Stimulated activated CD4-positive, alpha-beta T cell treated with anti-CD3 and anti-CD28 coated beads, TNF-alpha, amount 100 ng/mL, for 1 hour (primary cell): ENCODE data around the gene C3AR1.
"Not testable (repeated sequence)": the region's sequence is repeated elsewhere in the genome, so short reads cannot be mapped to it uniquely, and the experiment has no call there.

Experiments used
- DNase-seq, 3 donors: peaks; one replicate each; pipeline ENCODE4 v3.0.0-alpha.2; 2020; ENCODE audit warnings: low read depth in 3 of 3, low spot score in 1 of 3

The C3AR1 gene

DNA sequence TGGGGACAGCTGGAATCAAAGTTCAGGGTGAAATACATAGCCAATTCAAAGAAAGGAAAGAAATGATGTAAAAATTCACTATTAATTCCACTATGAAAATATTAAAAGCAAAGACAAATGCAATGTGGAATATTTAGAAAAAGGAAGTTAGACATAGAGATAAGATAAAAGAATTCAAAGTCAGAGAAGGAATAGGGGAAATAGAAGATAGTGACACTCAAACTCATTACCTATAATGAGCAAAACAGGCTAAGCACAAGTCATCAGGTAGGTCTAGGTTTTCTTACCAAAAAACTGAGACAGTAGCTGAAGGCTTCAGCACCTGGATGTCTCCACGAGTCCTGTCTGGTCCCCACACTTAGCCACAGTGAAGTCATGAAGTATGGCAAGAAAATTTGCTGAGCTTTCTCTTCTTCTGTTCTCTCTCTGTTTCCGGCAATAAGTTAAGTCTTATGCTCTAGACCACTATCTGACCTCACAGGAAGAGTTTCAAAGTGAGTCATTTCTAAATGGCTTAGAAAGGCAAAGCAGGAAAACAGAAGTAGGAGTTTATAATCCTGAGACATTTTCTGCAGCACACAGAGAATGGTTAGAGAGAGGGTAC, at the start of gene C3AR1:
C3AR1 (minus strand) TSS at position 369 of the 604 bp plus-strand sequence. CDS start 6,174 bp downstream, outside the sequence.
- no peak for DNase-seq

DNA sequence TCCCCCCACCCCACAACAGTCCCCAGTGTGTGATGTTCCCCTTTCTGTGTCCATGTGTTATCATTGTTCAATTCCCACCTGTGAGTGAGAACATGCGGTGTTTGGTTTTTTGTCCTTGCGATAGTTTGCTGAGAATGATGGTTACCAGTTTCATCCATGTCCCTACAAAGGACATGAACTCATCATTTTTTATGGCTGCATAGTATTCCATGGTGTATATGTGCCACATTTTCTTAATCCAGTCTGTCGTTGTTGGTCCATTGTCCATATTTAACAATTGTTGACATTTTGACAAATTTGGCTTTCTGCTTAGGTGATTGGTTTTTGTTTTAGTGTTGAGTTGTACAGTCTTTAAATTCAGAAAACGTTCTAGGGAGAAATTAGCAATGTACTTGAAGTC, 47.0 kb upstream of the C3AR1 start:
- not testable (repeated sequence) for DNase-seq

DNA sequence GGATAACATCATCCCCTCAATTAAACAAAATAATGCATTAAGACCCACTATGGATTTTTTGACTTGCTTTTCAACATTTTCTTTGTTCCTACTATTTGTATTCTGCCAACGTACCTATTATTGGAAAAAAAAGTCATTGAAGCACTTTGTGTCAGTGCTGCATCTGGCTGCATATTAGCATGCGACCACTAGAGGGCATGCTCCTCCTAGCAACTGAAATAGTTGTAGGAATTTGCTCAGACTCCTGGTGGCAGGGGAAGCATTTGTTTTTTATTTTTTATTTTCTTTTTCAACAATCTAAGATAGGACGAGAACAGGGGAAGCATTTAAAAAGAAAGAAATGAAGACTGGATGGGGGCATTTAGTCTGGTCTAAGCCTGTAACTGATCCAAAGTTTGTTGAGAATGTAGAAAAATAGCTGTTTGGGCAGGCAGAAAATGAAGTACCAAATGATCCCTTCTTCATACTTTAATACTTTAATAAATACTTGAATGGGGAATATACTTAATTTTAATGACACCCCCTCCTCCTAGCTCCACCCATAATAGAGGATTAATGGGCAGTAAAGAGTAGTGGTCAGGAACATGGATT, 42.7 kb upstream of the C3AR1 start:
- DNase-seq, result peak; percentile 43 to 58 (median 56)

DNA sequence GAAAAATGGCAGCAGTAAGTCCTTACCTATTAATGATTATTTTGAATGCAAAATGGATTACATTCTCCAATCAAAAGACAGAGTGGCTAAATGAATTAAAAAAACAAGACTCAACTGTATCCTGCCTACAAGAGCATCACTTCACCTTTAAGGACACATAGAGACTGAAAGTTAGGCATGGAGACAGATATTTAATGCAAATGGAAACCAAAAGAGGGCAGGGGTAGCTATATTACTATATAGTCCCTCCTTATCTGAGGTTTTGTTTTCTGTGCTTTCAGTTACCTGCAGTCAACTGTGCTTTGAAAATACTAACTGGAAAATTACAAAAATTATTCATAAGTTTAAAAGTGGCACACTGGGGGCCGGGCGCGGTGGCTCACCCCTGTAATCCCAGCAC, 33.1 kb upstream of the C3AR1 start:
- no peak for DNase-seq

DNA sequence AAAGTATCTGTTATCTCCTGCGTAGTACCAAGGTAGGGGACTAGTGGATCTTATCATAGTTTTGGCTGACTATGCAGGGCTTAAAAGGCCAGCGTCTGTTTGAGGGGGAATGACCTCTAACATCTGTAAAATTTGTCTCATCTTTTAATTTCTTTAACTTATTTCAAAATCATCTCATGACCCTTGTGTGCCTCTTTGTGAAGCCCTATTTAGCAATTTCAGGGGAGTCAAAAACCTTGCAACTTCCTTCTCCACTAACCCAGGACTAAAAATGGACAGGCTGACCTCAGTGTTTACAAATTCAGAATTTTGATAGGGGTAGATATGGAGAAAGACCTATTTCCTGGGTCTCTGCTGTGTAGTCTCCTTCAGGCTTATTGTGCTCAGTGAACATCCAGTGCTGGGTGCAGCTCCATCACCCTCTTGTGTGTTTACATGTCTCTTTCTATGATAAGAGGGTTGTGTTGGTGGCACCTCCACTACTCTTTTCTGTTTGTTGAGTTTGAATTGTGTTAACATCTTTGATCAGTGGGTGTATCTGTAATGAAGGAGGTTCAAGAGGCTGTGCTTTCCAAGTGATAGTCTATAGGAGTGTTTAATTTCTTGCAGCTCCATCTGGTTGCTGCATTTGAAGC, 30.2 kb upstream of the C3AR1 start:
- DNase-seq, result no peak

DNA sequence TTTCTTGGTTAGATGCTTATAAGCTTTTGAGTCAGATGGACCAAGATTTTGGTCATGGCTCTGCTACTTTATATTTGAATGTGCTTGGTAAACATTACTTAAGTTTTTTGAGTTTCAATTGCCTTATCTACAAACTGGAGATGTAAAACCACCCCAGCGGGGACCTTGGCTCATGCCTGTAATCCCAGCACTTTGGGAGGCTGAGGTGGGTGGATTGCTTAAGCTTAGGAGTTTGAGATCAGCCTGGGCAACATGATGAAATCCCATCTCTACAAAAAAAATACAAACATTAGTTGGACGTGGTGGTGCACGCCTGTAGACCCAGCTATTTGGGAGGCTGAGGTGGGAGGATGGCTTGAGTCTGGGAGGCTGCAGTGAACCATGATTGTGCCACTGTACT, 27.1 kb upstream of the C3AR1 start:
- no peak for DNase-seq

DNA sequence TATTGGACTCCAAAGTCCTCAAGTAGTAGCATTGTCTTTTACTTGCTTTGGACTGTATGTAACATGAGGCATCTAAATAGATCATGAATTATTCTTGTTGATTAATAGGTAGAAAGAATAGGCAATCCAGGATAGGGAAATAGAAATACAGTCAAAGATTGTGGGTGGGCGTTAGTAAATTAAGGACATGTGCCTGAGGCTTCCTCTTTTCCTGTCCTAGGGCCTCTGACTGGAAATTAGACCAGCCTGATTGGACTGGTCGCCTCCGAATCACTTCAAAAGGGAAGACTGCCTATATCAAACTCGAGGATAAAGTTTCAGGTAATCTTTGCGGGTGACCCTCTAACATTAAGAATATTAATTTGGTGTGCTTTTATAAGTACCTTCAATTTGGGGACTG, 23.6 kb upstream of the C3AR1 start:
- no peak for DNase-seq

DNA sequence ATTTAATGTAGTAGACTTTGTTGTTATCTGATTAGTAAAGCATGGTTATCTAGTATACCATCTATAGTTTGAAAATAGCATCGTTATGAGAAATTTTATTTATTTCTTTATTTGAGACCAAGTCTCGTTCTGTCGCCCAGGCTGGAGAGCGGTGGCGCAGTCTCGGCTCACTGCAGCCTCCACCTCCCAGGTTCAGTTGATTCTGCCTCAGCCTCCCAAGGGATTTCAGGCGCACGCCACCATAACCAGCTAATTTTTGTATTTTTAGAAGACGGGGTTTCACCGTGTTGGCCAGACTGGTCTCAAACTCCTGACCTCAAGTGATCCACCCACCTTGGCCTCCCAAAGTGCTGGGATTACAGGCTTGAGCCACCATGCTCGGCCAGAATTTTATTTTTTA, 23.1 kb upstream of the C3AR1 start:
- not testable (repeated sequence) for DNase-seq

DNA sequence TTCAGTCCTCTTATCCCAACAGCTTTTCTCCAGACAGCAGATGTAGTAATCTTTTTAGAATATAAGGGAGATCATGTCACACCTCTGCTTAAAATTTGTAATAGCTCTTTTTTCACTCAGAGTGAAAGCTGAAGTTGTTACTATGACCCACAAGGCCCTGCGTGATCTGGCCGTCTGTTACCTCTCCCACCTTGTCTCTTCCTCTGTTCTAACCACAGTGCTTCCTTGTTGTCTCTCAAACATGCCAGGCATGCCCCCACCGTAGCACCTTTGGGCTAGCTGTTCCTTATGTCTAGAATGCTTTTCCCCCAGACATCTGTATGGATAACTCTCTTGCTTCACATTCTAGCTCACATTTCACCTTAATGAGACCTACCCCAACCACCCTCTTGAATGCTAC, 22.4 kb upstream of the C3AR1 start:
- no peak for DNase-seq

DNA sequence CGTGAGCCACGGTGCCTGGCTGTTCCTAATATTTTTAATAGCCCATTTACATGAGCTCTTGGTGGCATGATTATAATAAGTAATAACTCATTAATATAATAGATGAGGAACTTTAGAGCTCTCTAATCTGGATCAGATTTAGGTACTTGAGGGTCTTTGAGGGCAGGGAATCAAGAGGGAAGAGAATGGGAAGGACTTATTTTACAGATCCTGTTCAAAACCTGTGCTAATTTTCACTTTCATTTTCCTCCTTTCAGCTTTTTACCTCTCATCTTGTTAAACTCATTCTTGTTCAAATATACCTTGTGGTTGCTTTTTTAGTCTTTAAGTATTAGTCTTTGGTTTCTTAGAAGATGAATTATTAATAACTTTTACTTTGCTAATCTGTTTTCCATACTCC, 21.5 kb upstream of the C3AR1 start:
- DNase-seq, result no peak

DNA sequence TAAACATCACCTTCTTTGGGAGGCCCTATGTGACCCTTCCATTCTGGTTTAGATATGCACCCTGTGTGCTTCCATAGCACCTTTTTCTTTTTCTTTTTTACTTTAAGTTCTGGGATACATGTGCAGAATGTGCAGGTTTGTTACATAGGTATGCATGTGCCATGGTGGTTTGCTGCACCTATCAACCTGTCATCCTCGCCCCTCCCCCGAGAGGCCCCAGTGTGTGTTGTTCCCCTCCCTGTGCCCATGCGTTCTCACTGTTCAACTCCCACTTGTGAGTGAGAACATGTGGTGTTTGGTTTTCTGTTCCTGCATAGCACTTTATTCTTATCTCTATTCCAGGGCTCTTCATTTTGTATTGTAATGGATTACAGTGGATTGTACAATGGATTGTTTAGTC, 18.2 kb upstream of the C3AR1 start:
- not testable (repeated sequence) for DNase-seq

DNA sequence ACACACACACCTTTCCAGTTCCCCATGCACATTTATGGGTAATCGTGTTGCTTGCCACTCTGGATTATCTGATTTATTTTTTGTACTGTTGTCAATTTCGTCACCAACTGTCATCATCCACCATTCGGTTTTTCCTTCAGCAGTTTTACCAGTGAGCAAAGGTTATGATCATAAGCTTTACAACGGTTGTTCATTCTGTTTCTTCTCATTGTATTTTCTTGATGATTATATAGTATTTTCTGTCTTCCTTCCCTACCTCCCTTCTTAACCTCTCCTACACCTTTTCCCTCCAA, 16.6 kb upstream of the C3AR1 start:
- no peak for DNase-seq

DNA sequence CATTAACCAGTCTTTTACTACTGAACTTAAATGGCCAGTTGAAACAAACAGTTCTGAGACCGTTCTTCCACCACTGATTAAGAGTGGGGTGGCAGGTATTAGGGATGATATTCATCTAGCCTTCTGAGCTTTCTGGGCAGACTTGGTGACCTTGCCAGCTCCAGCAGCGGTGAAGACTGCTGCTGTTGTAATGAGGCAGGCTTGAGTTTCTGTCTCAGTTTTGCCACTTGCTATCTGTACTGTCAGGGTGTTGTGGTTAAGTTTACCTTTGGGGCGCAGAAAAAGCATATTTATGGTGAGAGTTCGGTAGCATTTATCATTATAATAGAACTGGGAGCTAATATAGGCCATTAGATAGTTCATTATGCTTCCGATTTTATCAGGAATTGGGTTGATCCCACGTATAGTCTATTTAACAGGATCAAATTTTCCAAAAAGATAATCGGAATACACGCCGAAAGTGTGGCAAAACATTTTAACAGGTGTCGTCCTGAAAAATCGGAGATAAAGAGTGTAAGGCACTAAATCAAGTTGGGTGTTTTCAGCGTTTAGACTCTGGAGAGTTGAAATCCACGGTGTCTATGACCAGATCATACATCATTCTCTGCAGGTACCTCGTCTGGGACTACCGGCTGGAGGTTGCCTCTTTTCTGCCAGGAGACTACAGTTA, 15.2 kb upstream of the C3AR1 start:
- no peak for DNase-seq

DNA sequence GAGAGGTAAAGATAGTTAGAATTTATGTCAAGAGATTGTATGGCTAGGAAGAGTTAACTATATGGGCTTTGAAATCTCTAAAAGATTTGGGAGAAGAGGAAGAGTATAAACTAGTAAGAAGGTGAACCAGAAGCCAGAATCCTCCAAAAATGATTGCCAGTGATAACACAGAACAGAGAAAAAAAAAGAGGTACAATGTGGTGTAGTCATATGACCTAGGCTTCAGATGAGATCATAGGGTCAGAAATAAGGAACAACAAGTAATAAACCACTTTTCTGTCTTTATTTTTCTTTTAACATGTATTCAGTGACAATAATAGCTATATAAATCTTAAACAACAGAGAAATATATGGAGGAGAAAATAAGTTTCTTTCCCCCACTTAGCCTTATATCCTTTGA, 14.0 kb upstream of the C3AR1 start:
- DNase-seq, result no peak

DNA sequence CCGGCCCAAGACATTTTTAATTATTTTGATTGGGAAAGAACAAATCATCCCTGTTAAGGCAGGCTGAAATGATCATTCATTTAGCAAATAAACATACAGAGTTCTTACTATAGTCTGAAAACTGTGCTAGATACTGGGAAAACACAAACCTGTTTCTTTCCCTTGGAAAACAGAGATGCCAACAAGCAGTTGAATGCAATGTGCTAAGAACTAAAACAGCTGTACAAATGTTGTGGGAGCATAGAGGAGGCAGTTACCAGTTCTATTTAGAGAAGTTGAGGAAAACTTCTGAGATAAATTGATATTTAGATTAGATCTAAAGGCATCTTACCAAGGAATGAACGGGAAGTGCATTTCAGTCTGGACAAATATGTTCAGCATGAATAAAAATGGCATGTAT, 12.8 kb upstream of the C3AR1 start:
- no peak for DNase-seq

DNA sequence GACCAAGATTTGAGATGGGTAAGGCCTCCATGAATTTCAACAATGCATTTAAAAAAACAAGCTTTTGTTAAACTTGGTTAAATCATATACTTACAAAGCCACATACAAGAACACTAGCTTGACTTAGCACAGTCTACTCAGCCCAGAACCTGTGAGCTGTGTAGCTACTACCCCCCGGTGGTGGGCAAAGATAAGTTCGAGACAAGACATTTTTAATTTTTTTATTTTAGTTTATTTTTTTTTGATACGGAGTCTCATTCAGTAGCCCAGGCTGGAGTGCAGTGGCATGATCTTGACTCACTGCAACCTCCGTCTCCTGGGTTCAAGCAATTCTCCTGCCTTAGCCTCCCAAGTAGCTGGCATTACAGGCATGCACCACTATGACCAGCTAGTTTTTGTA, 12.2 kb upstream of the C3AR1 start:
- DNase-seq, result peak in 2 of 3 donors; percentile 37 to 42

DNA sequence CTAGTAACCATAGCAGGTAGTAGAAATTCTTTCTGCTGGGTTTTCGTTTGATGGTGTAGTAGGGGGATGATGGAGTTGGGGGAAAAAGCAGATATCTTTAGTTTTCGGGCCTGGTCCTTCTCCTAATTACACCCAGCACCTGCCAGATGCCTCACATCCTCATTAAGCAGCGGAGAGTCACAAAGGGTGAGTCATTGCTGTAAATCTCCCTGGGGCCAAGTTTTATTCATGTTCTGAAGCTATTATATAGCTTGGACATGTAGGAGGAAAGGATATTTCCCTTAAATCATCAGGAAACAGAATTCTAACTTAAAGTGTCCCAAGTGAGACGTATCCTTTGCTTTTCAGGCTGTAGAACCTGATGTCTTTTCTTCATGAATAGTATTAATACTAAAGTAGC, 11.0 kb upstream of the C3AR1 start:
- no peak for DNase-seq

DNA sequence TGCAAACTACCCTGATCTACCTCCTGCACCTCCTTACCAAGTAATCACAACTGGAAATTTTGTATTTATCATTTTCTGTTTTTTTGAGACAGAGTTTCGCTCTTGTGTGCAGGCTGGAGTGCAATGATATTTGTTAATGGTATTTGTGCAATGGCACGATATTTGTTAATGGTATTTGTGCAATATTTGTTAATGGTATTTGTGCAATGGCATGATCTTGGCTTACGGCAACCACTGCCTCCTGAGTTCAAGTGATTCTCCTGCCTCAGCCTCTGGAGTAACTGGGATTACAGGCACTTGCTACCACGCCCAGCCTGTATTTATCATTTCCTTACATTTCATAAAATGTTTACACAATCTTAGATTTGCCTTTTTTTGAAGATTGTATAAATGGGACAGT, 10.2 kb upstream of the C3AR1 start:
- DNase-seq, result no peak

DNA sequence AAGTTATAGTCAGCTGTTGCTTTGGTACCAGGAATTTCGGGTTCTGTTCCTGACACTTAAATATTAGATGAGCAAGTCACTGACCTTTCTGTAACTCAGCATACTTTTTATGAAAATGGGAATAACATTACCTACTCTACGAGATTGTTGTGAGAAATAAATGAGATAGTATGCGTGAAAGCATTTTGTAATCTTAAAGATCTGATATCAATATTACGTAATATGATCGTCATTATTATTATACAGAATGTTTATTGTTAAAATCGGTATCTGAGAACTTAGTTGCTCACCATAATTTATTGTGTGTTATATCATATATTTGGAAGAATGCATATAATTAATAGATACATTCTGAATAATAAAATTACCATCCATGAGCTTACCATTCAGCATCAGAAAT, 9.8 kb upstream of the C3AR1 start:
- DNase-seq, result no peak

DNA sequence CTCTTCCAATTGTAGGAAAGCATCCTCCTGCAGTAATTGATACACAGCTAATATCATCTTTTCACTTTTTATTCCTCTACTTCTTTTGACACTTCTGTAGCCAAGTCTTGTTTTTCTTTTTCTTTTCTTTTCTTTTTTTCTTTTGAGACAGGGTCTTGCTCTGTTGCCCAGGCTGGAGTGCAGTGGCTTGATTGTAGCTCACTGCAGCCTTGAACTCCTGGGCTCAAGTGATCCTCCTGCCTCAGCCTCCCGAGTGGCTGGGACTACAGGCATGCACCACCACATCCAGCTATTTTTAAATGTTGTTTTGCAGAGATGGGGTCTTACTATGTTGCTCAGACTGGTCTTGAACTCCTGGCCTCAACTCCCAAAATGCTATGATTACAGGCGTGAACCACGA, 5.7 kb upstream of the C3AR1 start:
- not testable (repeated sequence) for DNase-seq

DNA sequence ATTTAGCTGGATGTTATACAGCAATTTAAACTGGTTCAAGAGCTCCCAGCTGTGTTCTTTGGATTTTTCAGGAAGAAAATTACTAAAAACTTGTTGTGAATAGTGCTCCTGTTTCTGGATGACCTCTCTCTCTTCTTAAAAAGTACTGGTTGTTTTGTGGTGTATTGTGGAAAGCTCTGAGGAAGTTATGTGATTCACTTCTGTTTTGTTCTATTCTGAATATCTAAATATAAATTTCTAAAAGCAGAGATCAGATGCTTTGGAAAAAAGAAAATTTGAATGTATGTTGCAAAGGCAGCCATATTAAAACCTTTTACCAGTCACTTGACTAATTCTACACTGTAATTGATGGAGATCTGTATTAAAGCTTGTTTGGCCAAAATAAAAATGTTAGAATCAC, 3.4 kb upstream of the C3AR1 start:
- no peak for DNase-seq

DNA sequence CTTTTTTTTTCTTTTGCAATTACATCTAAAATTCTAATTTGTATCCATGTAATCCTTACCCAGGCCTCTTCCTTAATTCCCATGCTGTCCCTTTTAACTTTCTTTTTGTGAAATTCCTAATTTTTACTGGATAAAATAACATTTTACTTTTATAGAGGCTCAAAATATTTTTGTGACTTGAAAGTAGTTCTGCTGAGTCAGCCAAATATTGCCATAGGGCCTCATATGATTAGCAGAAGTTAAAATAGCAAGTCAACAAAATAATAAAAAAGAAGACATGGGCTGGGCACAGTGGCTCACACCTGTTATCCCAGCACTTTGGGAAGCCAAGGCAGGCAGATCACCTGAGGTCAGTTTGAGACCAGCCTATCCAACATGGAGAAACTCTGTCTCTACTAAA, 2.0 kb downstream of the C3AR1 start:
- no peak for DNase-seq

DNA sequence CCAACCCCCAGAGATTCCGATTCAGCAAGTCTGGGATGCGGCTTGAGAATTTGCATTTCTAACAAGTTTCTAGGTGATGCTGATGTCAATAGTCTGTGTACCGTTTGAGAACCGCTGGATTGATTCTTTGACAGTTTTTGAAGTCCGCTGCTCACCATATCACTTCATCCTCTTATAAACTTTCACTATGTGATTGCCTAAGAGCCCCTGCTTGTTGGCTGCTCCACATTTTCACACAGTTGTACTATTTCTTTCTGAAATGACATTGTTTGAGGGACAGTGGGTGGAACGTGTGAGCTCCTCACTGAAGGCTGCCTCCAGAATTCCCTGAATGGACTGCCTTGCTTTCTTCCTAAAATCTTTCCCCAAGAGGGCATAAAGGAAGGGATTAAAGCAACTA, 7.7 kb downstream of the C3AR1 start:
- no peak for DNase-seq
